Prostate gland (tissue), 2 donors: ENCODE results near the gene EPHA6. TPM values are rescaled to one million over a fixed set of nuclear protein-coding genes. Genes with fewer than 3 reads are reported as not detected.

ENCODE experiments used
- DNase-seq: peaks from one replicate; pipeline ENCODE4 v3.0.0-alpha.2; 2019; ENCODE audit warnings: low spot score
- H3K27ac ChIP-seq, 2 donors: fragments of 200-600 bp; sonication (generic); 2 replicates each; pipeline ENCODE4 v1.5.1; 2017 to 2019
- H3K27me3 ChIP-seq: fragments of 200-600 bp; sonication (generic); replicated peaks from 2 replicates; pipeline ENCODE4 v1.5.1; 2019; ENCODE audit not compliant: insufficient read depth
- H3K36me3 ChIP-seq, 2 donors: fragments of 200-600 bp; sonication (generic); 1 replicate in 1 of 2; 2 replicates in 1 of 2; pipeline versions ENCODE4 v1.5.1 to v1.8.1; 2017 to 2019
- H3K4me1 ChIP-seq: fragments of 200-600 bp; sonication (generic); replicated peaks from 2 replicates; pipeline ENCODE4 v1.5.1; 2019
- H3K4me3 ChIP-seq, 2 donors: fragments of 200-600 bp; sonication (generic); 2 replicates each; pipeline ENCODE4 v1.5.1; 2017 to 2019
- H3K9me3 ChIP-seq: fragments of 200-600 bp; sonication (generic); 2 replicates; pipeline ENCODE4 v1.5.1; 2017
- CTCF ChIP-seq, 4 experiments: fragments of 200-600 bp in 2 of 4; fragments of 450-650 bp in 2 of 4; sonication (generic) in 2 of 4; IDR thresholded peaks; 1 replicate in 3 of 4; 2 replicates in 1 of 4; pipeline ENCODE4 v1.5.1; 2016 to 2019; ENCODE audit warnings: antibody characterized with exemption in 4 of 4, mild to moderate bottlenecking in 2 of 4, moderate library complexity in 2 of 4
- POLR2A ChIP-seq: fragments of 450-650 bp; IDR thresholded peaks from one replicate; pipeline ENCODE4 v1.6.1; 2016; ENCODE audit warnings: antibody characterized with exemption, mild to moderate bottlenecking
- POLR2AphosphoS5 ChIP-seq: sonication (generic); formaldehyde crosslinking; IDR thresholded peaks from one replicate; pipeline ENCODE4 v1.6.1; 2017; ENCODE audit warnings: antibody characterized with exemption
- WGBS: methylation state at CpG from one replicate; pipeline ENCODE4 v1.1.5; 2018; 5-methylcytosine and 5-hydroxymethylcytosine counted together
- intact Hi-C: fragments of 100-400 bp; cut with DNase I; formaldehyde crosslinking; loops from one replicate; pipeline ENCODE4 v1.14.2; 2022
- total RNA-seq, 2 donors: library from RNA; depleted of rRNA; stranded (reverse); fragments of >200 nt; gene quantifications; one replicate each; pipeline ENCODE4 v1.1.0, GENCODE V29; 2016

The EPHA6 gene
- total RNA-seq, 2 donors from 2014 or later = 1.1 to 3.7 TPM

DNA sequence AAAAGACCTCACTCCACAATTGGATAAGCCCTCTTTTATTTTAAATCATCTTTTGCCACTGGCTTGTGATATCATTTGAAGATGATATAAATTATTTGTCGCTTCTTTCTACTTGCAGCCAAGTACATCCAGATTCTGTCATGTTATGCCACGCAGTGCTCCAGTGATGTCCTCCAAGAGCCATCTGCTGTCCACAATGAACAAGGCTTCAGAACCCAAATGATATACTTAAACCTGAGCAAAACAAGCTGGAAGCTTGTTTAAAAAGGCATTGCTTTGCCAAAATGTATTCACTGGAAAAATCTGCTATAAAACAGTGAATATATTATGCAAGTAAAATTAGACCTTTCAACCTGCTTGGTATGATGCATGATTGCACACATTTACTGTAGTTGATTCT lies 891.4 kb downstream of the EPHA6 start:
- H3K4me1 ChIP-seq = peaks cover 5% of the 10 kb centered on the region
- DNase-seq = no peak
- H3K9me3 ChIP-seq = no peaks in the 10 kb centered on the region
- no peaks in the 10 kb centered on the region for H3K27me3 ChIP-seq
- whole genome bisulfite sequencing = 50% methylated on average over 2 of the region's 2 CpGs
- no peak overlapping the region for H3K27ac ChIP-seq
- intact Hi-C loops = no loop called here
- H3K4me3 ChIP-seq = no peak overlapping the region
- H3K36me3 ChIP-seq = no peaks in the 10 kb centered on the region
- TF ChIP-seq POLR2A (no peak), CTCF (IDR thresholded peaks at IDR 0.05) (no peak), POLR2AphosphoS5 (no peak)

DNA sequence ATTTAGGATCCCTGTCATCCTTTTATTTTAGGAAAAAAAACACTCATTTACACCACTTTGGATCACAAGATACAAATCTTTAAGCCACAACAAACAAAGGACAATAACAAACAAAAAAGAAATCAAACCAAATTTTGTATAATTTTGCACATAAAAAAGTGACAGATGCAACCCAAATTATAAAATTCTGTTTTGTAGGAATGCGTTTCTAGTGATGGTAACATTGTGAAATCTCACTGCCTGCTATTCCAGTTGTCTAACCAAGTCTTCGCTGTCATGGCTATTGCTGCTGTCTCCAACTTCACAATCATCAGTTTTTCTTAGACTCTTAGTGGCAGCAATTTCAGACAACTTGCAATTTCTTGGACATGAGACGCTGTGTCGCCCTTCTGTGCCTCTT lies 891.8 kb downstream of the EPHA6 start:
- no peaks in the 10 kb centered on the region for H3K36me3 ChIP-seq
- intact Hi-C loops = no loop called here
- DNase-seq = no peak
- H3K27ac ChIP-seq = no peak overlapping the region
- H3K4me1 ChIP-seq = peaks cover 5% of the 10 kb centered on the region
- H3K4me3 ChIP-seq = no peak overlapping the region
- TF ChIP-seq POLR2A (no peak), CTCF (IDR thresholded peaks at IDR 0.05) (no peak), POLR2AphosphoS5 (no peak)
- WGBS = 85% methylated on average over 4 of the region's 4 CpGs
- no peaks in the 10 kb centered on the region for H3K27me3 ChIP-seq
- no peaks in the 10 kb centered on the region for H3K9me3 ChIP-seq

DNA sequence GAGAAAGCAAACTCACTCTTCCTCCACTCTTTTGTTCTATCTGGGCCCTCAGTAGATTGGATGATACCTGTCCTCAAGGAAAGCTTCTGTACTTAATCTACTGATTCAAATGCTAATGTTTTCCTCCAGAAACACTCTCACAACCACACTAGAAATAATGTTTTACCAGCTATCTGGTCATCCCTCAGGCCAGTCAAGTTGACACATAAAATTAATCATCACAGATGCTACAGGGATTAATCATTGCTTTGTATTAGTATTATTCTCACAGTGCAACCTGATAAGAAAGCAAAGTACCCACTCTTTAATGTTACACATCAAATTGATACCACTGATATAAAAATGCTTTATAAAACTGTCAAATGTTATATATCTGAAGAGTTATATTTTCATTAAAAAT lies 897.3 kb downstream of the EPHA6 start:
- H3K36me3 ChIP-seq = no peaks in the 10 kb centered on the region
- no peaks in the 10 kb centered on the region for H3K9me3 ChIP-seq
- TF ChIP-seq POLR2AphosphoS5 (no peak), CTCF (IDR thresholded peaks at IDR 0.05) (no peak), POLR2A (no peak)
- H3K4me3 ChIP-seq = no peak overlapping the region
- intact Hi-C loops = no loop called here
- DNase-seq = no peak
- H3K27ac ChIP-seq = no peak overlapping the region
- no peaks in the 10 kb centered on the region for H3K4me1 ChIP-seq
- no peaks in the 10 kb centered on the region for H3K27me3 ChIP-seq

- Histone ChIP-seq H3K27ac (no peak overlapping the region), H3K4me1 (no peaks in the 10 kb centered on the region), H3K9me3 (no peaks in the 10 kb centered on the region), H3K27me3 (no peaks in the 10 kb centered on the region), H3K36me3 (no peaks in the 10 kb centered on the region), H3K4me3 (no peak overlapping the region)
- DNase-seq = no peak
- intact Hi-C loops = no loop called here
- TF ChIP-seq POLR2AphosphoS5 (no peak), CTCF (IDR thresholded peaks at IDR 0.05) (no peak), POLR2A (no peak)
- 75% methylated on average over 3 of the region's 3 CpGs for WGBS
These were observed 898.5 kb downstream of the EPHA6 start for GRCh38 chr3:97712919-97713318.

DNA sequence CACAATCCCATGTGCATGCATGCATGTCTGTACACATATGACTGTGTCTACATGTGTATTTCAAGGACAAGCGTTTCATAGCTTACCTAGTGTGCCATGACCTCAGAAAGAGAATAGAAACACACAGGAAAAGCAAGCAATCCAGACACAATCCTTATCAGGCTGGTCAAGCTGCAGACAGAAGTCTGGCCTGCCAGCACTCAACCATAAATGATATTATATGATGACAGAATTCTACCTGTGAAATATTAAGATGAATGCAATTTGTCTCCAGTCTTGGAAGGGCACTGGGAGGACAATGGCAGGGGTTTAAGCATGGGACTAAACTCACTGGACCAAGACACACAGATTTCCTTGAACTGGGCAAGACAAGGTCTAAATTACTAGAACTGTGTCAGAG lies 899.2 kb downstream of the EPHA6 start:
- intact Hi-C loops = no loop called here
- Histone ChIP-seq H3K9me3 (no peaks in the 10 kb centered on the region), H3K27ac (no peak overlapping the region), H3K4me3 (no peak overlapping the region), H3K27me3 (no peaks in the 10 kb centered on the region), H3K4me1 (no peaks in the 10 kb centered on the region), H3K36me3 (no peaks in the 10 kb centered on the region)
- TF ChIP-seq POLR2AphosphoS5 (no peak), POLR2A (no peak), CTCF (IDR thresholded peaks at IDR 0.05) (no peak)
- WGBS = 96% methylated on average over 1 of the region's 1 CpG
- no peak for DNase-seq
